ENCODE results near the gene SLC30A4.
A peak's percentile ranks its signal among the peaks of the same experiment; 100 is the strongest.

The SLC30A4 gene

GRCh38 chr15:45439521-45440260, 82.9 kb downstream of the SLC30A4 start:
- Mint-ChIP-seq H3K9me3 (no peaks in the 10 kb centered on the region), H3K27me3 (ENCODE audit: low read depth) (no peaks in the 10 kb centered on the region), H3K4me3 (peak overlapping the region in 2 of 3 experiments; percentile 30 to 39), H3K27ac (peak overlapping the region in 2 of 3 experiments; percentile 39 to 51), H3K36me3 (ENCODE audit: low read depth) (no peaks in the 10 kb centered on the region), H3K4me1 (peaks cover 5% of the 10 kb centered on the region)
- no peak for TF ChIP-seq CTCF (IDR thresholded peaks at IDR 0.05; ENCODE audit: unreplicated experiment in 3 of 3)

- no peaks in the 10 kb centered on the region for H3K9me3 Mint-ChIP-seq
- peaks cover 5% of the 10 kb centered on the region for H3K4me1 Mint-ChIP-seq
- no peak overlapping the region for H3K27ac Mint-ChIP-seq
- no peaks in the 10 kb centered on the region for H3K36me3 Mint-ChIP-seq (ENCODE audit: low read depth)
- H3K4me3 Mint-ChIP-seq, result no peak overlapping the region
- no peak for TF ChIP-seq CTCF (IDR thresholded peaks at IDR 0.05; ENCODE audit: unreplicated experiment in 3 of 3)
- H3K27me3 Mint-ChIP-seq (ENCODE audit: low read depth), result peaks cover 17% of the 10 kb centered on the region
Observed at GRCh38 chr15:45435124-45435903, 87.2 kb downstream of the SLC30A4 start.

GRCh38 chr15:45434078-45434567, 88.4 kb downstream of the SLC30A4 start:
- H3K27me3 Mint-ChIP-seq (ENCODE audit: low read depth), result peaks cover 27% of the 10 kb centered on the region
- H3K36me3 Mint-ChIP-seq (ENCODE audit: low read depth), result no peaks in the 10 kb centered on the region
- H3K4me3 Mint-ChIP-seq, result no peak overlapping the region
- no peaks in the 10 kb centered on the region for H3K9me3 Mint-ChIP-seq
- no peak for TF ChIP-seq CTCF (IDR thresholded peaks at IDR 0.05; ENCODE audit: unreplicated experiment in 3 of 3)
- peaks cover 5% of the 10 kb centered on the region for H3K4me1 Mint-ChIP-seq
- H3K27ac Mint-ChIP-seq, result no peak overlapping the region

GRCh38 chr15:45431511-45431910, 91.0 kb downstream of the SLC30A4 start:
- Mint-ChIP-seq H3K27me3 (ENCODE audit: low read depth) (peaks cover 30% of the 10 kb centered on the region), H3K36me3 (ENCODE audit: low read depth) (no peaks in the 10 kb centered on the region), H3K9me3 (no peaks in the 10 kb centered on the region), H3K27ac (no peak overlapping the region), H3K4me3 (no peak overlapping the region), H3K4me1 (peaks cover 5% of the 10 kb centered on the region)
- no peak for TF ChIP-seq CTCF (IDR thresholded peaks at IDR 0.05; ENCODE audit: unreplicated experiment in 3 of 3)

- H3K27ac Mint-ChIP-seq, result no peak overlapping the region
- H3K9me3 Mint-ChIP-seq, result no peaks in the 10 kb centered on the region
- H3K36me3 Mint-ChIP-seq (ENCODE audit: low read depth), result no peaks in the 10 kb centered on the region
- peaks cover 30% of the 10 kb centered on the region for H3K27me3 Mint-ChIP-seq (ENCODE audit: low read depth)
- peak overlapping the region in 2 of 3 experiments; percentile 46 to 75 for H3K4me3 Mint-ChIP-seq
- TF ChIP-seq CTCF (IDR thresholded peaks at IDR 0.05; ENCODE audit: unreplicated experiment in 3 of 3), result peak; percentile 99 to 100 (median 99)
- H3K4me1 Mint-ChIP-seq, result peaks cover 3% of the 10 kb centered on the region
Observed at GRCh38 chr15:45429941-45430792, 92.4 kb downstream of the SLC30A4 start.
